ENCODE data around the gene GPR153. TPM values are rescaled to one million over a fixed set of nuclear protein-coding genes. Genes with fewer than 3 reads are reported as not detected.

GPR153 gene
- polyA plus RNA-seq, 1 donor: 17.2 TPM

DNA sequence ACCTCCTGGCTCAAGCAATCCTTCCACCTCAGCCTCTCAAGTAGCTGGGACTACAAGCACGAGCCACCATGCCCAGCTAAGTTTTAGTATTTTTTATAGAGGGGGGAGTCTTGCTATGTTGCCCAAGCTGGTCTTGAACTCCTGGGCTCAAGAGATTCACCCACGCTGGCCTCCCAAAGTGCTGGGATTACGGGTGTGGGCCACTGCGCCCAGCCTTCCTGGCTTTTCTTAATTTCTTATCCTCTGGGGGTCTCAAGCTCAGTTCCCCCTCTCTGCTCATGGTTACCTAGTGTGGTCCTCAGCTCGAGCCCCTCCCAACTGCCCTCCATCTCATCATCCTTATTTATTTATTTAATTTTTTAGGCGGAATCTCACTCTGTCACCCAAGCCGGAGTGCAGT is 58.6 kb downstream of the GPR153 start:
- DNase-seq (ENCODE audit: low read depth): no peak

DNA sequence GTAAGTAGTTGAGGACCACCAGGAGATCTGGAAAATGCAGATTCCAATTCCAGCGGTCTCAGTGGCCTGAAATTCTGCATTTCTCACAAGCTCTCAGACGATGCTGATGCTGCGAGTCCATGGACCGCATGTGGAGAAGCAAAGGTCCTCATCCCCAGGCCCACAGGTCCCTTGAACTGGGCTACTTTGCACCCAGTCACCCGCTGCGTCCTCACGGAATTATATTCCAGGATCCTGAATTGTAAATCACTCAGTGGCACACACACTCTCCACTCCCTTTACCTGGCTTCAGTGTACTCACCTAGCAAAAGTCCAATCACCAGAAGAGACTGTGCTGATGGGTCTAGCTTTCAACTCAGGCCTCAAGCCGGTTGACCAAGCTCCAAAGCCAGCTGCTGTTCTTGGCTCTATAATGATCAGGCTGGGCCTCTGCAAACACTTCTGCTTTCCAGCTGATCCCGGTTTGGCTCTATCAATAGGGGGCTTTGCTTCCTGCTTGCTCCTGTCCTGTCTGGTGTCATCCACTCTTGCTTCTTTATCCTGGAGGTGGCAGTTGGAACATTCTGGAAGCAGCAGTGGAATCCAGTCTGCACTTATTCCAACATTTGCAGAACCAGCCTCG is 60.6 kb downstream of the GPR153 start:
- no peak for DNase-seq (ENCODE audit: low read depth)

DNA sequence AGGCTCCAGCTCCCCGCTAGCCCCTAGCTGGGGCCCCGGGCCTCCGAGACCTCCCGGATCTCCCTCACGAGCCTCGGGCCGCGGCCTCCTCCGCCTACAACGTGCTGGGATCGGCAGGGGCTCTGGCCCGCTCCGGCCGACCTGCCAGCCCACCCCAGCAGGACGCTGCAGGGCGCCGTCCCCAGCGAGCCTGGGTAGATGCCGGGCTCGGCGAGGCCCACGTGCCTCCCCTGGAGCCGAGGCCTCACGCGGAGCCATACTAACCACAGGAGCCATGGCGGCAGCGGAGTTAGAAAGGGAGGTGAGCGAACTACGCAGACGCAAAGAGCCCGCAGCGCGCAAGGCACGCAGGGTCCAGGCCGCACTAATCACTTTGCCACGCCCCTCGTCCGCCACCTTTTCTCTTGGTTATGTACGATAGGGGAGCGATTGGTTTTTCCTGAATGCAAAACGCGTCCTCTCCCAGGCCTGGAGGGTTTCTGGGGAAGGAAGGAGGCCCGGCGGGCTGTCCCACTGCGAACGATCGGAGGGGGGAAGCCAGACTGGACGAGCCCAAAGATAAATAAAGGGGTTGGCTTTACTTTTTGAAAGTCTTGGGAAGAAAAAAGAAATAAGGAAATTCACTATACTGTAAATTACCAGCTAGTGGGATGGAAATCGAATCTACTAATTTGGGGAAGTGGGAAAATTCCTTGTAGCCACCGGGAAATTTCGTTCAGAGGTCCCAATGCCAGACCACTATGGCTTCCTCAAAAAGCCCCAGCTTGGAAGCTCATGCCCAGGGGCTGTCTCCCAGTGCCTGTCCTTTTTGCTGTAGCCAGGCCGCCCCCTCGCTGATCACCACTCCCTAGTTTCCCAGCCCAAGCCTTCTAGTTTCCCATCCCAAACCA is 61.4 kb downstream of the GPR153 start, which contains the start of gene RPL22:
Gene RPL22 (minus strand): TSS at position 298 of the 890 bp plus-strand sequence. CDS start 22 bp downstream, at position 276.
- DNase-seq (ENCODE audit: low read depth): peak; percentile 98

DNA sequence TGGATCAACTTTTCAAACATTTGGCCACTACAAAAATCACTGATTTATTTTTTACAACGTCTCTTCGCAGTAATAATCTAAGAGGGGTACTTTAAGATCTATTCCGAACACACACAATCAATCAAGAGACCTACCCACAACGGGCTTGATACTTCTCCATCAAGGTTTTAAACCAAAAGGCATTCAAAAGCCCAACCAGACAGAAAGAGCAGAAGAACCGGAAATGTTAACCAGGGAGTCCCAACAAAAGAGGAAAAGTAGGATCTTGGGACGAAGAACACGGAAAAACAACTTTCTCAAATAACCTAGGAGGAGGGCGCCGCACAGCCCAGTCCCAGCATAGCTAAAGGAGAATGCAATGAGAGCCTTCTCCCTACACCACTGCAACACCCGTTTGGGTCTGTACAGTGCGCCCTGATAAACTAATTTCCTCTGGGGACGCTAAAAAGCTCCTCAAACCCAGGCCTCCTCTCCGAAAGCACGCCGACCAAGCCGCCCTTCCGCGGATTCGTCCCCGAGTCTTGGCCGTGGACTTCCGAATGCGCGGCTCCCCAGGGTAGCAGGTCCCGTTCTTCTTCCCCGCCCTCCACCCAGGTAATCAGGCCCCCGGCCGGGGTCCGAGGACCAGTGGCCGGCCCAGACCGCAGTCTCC is 62.1 kb downstream of the GPR153 start:
- no peak for DNase-seq (ENCODE audit: low read depth)

DNA sequence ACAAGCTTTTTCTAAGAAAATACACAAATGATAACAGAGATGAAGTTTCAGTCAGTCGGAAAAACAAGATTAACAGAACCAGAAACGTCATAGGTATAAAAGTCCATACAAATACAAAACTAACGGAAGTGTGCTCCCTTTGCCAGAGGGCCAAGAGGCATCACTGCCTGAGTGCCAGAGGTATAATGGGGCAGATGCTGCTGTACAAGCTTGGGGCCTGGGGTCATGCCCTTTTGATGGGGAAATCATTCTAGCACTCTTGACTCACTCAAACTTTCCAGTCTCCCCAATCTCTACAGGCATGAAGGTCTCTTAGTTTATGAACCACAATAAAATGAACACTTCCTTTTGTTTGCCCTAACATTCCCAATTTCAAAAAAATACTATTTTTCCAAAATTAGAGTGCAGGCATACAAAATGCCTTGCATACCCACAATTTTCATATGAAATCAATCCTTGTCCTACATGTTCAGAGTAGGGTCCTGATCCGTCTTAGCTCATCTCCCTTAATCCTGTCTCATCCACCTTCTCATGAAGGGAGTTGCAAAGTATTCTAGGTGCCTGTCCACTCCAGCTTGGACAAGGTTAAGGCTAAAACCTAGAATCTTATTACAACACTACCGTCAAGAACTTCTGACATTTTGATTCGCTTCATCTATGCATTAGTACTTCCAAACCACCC is 63.0 kb downstream of the GPR153 start:
- DNase-seq (ENCODE audit: low read depth): no peak

Other genes with a start within 250 kb of the GPR153 start
- 4.1 TPM for gene KCNAB2, start 215.2 kb downstream of the GPR153 start, polyA plus RNA-seq (ENCODE audit: insufficient read length)
- 0.14 TPM for gene CHD5, start 80.8 kb downstream of the GPR153 start, polyA plus RNA-seq (ENCODE audit: insufficient read length)
- gene RPL22, start 61.5 kb downstream of the GPR153 start, polyA plus RNA-seq (ENCODE audit: insufficient read length): 687 TPM
- gene RNF207, start 55.0 kb downstream of the GPR153 start, polyA plus RNA-seq (ENCODE audit: insufficient read length): 28.1 TPM
- 37.6 TPM for gene ICMT, start 25.1 kb downstream of the GPR153 start, polyA plus RNA-seq (ENCODE audit: insufficient read length)
- not detected for gene HES3, start 16.9 kb downstream of the GPR153 start, polyA plus RNA-seq (ENCODE audit: insufficient read length)
- gene ACOT7, start 132.7 kb upstream of the GPR153 start, polyA plus RNA-seq (ENCODE audit: insufficient read length): 13.4 TPM
- not detected for gene HES2, start 158.8 kb upstream of the GPR153 start, polyA plus RNA-seq (ENCODE audit: insufficient read length)
- 3.0 TPM for gene ESPN, start 163.7 kb upstream of the GPR153 start, polyA plus RNA-seq (ENCODE audit: insufficient read length)
- gene TNFRSF25, start 205.1 kb upstream of the GPR153 start, polyA plus RNA-seq (ENCODE audit: insufficient read length): 10.4 TPM
- 10.6 TPM for gene PLEKHG5, start 230.6 kb upstream of the GPR153 start, polyA plus RNA-seq (ENCODE audit: insufficient read length)

Data from forelimb muscle (tissue), 1 donor.